ENCODE data around the gene RELN.

RELN gene

DNA sequence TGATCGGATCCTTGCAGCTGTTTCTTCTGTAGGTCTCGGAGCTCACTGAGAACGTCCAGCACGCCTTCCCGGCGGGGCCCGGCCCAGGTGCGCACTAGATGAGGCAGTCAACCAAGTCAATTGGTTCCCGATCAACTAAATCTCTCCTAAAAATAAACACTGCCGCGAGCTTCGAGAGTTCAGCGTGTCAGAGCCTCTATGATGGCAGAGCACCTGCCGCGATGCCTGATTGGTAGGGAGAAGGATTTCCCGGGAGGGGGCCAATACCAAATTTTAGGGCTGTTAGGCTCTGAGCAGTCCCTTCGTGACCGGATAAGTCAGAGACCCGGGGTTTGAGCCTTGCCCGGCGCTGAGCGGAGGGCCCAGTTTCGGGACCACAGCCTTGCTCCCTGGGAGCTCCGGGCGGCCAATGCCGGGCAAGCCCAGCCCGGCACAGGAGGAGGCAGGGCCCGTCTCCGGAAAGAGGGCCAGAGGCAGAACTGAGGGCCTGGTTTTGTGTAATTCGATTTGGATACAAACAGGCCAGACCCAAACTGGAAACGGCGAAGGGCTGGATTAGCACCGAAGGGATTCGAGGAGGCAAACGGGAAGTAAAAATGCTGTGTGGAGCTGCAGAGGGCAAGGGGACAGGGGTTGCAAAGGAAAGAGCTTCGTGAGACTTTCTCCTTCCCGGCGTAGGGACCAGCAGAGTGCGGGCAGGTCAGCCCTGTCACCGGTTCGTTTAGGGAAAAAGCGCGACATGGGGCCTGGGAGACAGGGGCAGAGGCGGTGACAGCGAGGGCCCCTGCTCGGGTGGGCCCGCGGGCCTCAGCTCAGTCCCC lies 544.0 kb downstream of the RELN start:
- peak; percentile 26 to 27 for DNase-seq

DNA sequence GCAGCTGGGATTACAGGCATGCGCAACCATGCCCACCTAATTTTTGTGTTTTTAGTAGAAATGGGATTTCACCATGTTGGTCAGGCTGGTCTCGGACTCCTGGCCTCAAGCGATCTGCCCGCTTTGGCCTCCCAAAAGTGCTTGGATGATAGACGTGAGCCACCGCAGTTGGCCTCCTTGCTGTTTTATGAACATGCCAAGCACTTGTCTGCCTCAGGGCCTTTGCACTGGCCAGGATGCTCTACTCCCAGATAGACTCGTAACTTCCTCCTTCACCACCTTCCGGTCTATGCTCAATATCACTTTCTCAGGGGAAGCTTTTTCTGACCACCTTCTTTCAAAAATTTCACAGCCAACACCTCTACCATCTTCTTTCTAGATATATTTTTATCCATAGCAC lies 549.8 kb downstream of the RELN start:
- no peak for DNase-seq

DNA sequence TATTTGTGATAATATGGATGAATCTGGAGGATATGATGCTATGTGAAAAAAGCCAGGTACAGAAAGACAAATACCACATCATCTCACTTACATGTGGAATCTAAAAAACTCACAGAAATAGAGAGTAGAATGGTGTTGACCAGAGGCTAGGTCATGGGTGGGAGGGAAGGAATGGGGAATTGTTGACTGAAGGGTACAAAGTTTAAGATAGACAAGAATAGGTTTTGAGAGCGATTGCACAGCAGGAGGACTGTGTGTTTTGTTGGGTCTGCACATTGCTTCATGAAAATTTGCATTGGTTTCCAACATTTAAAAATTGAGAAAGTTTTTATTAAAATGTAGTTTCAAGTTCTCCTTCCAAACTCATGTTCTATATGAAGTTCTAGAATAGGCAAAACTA lies 551.8 kb downstream of the RELN start:
- DNase-seq, result no peak

DNA sequence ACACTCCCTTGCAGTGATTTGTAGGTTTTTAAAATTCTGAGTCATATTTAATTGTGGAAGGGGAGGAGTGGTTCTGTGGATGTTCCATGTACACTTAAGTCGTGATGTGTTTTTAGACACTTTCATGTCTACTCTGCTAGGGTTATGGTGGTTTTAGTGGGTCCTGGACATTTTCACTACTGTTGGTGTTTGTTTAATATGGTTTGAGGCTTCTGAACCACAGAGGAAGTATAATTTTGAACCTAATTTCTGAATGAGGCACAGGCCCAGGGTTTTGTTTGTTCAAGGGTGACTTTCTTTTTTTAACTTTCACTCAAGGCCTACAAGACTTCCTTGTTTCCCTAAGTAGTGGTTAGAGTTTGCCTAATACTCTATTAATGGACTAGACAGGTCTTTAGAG lies 556.7 kb downstream of the RELN start:
- no peak for DNase-seq

- DNase-seq, result no peak
Observed at GRCh38 chr7:103425177-103425576, 564.3 kb downstream of the RELN start.

- no peak for DNase-seq
Observed at GRCh38 chr7:103423467-103424179, 565.8 kb downstream of the RELN start.
